ENCODE results near the gene FCMR. TPM values are rescaled to one million over a fixed set of nuclear protein-coding genes. Genes with fewer than 3 reads are reported as not detected.
"Not testable (repeated sequence)": the region's sequence is repeated elsewhere in the genome, so short reads cannot be mapped to it uniquely, and the experiment has no call there.

Gene FCMR
- total RNA-seq, 4 donors from 2014 or later: 2.5 to 3.3 (median 3.2) TPM; not detected in 1

DNA sequence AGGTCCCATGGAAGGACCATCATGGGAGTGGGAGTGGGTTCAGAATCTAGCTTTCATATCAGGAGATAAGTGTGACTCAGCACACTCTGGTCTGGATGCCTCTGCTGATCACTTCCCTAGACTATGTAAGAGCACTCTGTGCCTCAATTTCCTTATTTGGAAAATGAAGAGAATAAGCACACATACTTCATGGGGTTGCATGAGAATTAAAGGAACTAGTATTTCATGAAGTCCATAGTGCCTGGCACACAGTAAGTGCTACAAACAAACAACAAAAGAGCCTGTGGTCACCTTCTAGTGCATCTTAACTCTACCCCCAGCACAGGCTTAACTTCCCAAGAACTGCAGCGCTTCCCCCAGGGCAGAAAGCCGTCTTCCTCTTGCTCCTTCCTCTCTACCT, 65.9 kb downstream of the FCMR start:
- Histone ChIP-seq H3K27me3 (peaks cover 0 to 7% (median 0%) of the 10 kb centered on the region in 4 donors), H3K4me1 (no peaks in the 10 kb centered on the region), H3K36me3 (no peaks in the 10 kb centered on the region), H3K27ac (replicated peaks in 1 of 4) (no peak overlapping the region), H3K9me3 (peaks cover 0 to 12% (median 8%) of the 10 kb centered on the region in 4 donors), H3K4me3 (no peak overlapping the region)
- 80% methylated on average over 2 of the region's 2 CpGs for WGBS
- DNase-seq (ENCODE audit: extremely low spot score): no peak
- no peak for TF ChIP-seq CTCF (IDR thresholded peaks at IDR 0.05)
- TF ChIP-seq POLR2AphosphoS5 (IDR thresholded peaks at IDR 0.05): no peak
- no peak for TF ChIP-seq POLR2A (IDR thresholded peaks at IDR 0.05; ENCODE audit: low read depth)
- no peak for TF ChIP-seq EP300 (IDR thresholded peaks at IDR 0.05)
- intact Hi-C loops (cut with DNase I): no loop called here

DNA sequence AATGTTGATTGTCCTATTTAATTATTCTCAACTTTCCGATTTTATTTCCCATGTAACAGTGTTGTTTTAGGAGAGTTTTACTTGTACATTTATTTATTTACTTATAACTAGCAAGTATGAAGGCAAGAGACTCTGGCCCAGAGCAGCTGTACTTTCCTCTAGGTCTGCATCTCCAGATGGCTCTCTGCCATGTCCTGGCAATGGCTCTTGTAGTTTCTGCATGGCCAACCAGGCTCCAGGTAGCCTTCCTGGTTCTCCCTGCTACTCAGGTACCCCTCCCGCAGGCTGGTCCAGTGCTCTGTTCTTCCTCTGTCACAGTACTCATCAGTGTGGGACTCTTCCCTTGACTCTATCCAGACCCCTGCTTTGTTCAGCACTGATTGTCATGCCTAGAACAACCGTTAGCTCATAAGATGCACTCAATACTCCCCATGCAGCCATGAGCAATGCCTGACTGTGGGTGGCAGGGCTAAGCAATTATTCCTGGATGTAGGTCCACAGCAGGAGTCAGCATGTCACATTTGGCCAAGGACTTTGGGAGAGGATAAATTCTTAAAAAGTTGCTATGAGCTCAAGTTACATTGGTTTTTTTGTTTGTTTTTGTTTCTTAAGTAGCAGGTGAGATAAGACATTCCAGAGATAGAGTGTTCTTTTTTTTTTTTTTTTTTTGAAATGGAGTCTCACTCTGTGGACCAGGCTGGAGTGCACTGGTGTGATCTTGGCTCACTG, 67.2 kb downstream of the FCMR start:
- Histone ChIP-seq H3K4me1 (no peaks in the 10 kb centered on the region), H3K36me3 (no peaks in the 10 kb centered on the region), H3K4me3 (no peak overlapping the region), H3K9me3 (peaks cover 0 to 12% (median 8%) of the 10 kb centered on the region in 4 donors), H3K27ac (replicated peaks in 1 of 4) (no peak overlapping the region), H3K27me3 (peaks cover 0 to 6% (median 0%) of the 10 kb centered on the region in 4 donors)
- WGBS: 76% methylated on average over 3 of the region's 3 CpGs
- no peak for TF ChIP-seq CTCF (IDR thresholded peaks at IDR 0.05)
- no peak for TF ChIP-seq POLR2A (IDR thresholded peaks at IDR 0.05; ENCODE audit: low read depth)
- TF ChIP-seq EP300 (IDR thresholded peaks at IDR 0.05): no peak
- TF ChIP-seq POLR2AphosphoS5 (IDR thresholded peaks at IDR 0.05): no peak
- intact Hi-C loops (cut with DNase I): no loop called here
- no peak for DNase-seq (ENCODE audit: extremely low spot score)

DNA sequence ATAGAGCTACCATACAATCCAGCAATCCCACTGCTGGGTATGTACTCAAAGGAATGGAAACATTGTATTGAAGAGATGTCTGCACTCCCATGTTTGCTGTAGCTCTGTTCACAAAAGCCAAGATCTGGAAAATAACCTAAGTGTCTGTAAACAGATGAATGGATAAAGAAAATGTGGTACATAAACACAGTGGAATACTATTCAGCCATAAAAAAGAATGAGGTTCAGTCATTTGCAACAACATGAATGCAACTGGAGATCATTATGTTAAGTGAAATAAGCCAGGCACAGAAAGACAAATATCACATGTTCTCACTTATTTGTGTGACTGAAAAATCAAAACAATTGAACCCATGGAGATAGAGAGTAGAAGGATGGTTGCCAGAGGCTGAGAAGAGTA, 68.0 kb downstream of the FCMR start:
- intact Hi-C loops (cut with DNase I); H3K4me1 ChIP-seq; H3K36me3 ChIP-seq; H3K27me3 ChIP-seq; H3K27ac ChIP-seq (replicated peaks in 1 of 4); H3K4me3 ChIP-seq; DNase-seq (ENCODE audit: extremely low spot score): not testable (repeated sequence)
- peaks cover 0 to 12% (median 8%) of the 10 kb centered on the region in 4 donors for H3K9me3 ChIP-seq

Other genes starting within 250 kb of the FCMR start
- gene MAPKAPK2, start 237.0 kb downstream of the FCMR start, total RNA-seq: 10 to 100 TPM; 37.8 to 70.1 (median 61.7) TPM
- gene IL19, start 151.2 kb downstream of the FCMR start, total RNA-seq: not detected
- gene IL10, start 149.4 kb downstream of the FCMR start, total RNA-seq: 1 to 10 TPM in 3 of 4 donors, under 1 TPM in 1; 0.83 to 5.1 (median 3.5) TPM
- not detected for gene IL20, start 56.3 kb downstream of the FCMR start, total RNA-seq
- gene IL24, start 24.5 kb downstream of the FCMR start, total RNA-seq: 1 to 10 TPM in 1 of 4 donors, not detected in 3; 1.7 TPM
- 1 to 10 TPM in 2 of 4 donors, under 1 TPM in 1, not detected in 1; 0.42 to 4.2 (median 1.1) TPM for gene PIGR, start 24.5 kb upstream of the FCMR start, total RNA-seq
- gene FCAMR, start 48.5 kb upstream of the FCMR start, total RNA-seq: not detected
- gene C1orf116, start 110.8 kb upstream of the FCMR start, total RNA-seq: under 1 TPM; under 0.01 to 0.32 (median 0.17) TPM
- 1 to 10 TPM; 6.3 to 8.5 (median 7.2) TPM for gene YOD1, start 129.3 kb upstream of the FCMR start, total RNA-seq
- 1 to 10 TPM; 3.7 to 5.3 (median 4.1) TPM for gene PFKFB2, start 131.3 kb upstream of the FCMR start, total RNA-seq
- 1 to 10 TPM in 1 of 4 donors, under 1 TPM in 2, not detected in 1; 0.34 to 1.7 (median 0.50) TPM for gene C4BPB, start 166.9 kb upstream of the FCMR start, total RNA-seq
- gene C4BPA, start 182.3 kb upstream of the FCMR start, total RNA-seq: under 1 TPM in 2 of 4 donors, not detected in 2; under 0.01 to 0.52 TPM